GM19035 (cell line): ENCODE measurements around the gene KLHDC4.
"Not testable (repeated sequence)": the region's sequence is repeated elsewhere in the genome, so short reads cannot be mapped to it uniquely, and the experiment has no call there.

Experiments
- ATAC-seq: cut with Tn5 transposase; IDR thresholded peaks from one replicate; pipeline ENCODE4 v1.9.1; 2021; ENCODE audit not compliant: unreplicated experiment

Gene KLHDC4

DNA sequence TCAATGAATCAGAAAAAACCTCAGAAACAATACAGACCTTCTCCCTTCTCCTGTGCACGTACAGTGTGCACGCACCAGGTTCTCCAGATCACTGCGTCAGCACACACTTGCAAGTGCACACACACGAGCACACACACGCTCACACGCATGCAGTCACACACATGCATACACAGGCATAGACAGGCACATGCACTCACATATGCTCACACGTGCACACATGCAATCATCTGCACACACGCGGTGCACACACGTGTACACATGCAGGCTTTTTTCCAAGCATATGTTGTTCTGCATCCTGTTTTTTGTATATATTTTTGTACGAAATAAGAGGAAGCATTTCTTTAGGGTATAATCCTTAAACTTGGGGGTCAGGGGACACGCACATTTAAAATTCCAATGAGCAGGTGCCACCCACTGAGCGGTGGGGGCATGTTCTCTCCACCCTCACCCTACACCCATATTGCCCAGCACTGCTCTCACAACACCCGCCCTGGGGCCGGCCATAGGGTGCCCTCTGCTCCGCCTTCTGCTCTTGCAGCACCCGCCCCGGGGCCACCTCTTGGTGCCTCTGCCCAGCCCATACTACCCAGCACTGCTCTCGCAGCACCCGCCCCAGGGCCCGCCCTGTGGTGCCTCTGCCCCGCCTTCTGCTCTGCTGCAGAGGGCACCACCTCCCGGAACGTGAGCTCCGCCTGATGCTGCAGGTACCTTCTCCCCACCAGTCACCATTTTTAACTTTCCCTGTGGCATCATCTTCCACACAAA lies 20.9 kb downstream of the KLHDC4 start:
- ATAC-seq: no peak

DNA sequence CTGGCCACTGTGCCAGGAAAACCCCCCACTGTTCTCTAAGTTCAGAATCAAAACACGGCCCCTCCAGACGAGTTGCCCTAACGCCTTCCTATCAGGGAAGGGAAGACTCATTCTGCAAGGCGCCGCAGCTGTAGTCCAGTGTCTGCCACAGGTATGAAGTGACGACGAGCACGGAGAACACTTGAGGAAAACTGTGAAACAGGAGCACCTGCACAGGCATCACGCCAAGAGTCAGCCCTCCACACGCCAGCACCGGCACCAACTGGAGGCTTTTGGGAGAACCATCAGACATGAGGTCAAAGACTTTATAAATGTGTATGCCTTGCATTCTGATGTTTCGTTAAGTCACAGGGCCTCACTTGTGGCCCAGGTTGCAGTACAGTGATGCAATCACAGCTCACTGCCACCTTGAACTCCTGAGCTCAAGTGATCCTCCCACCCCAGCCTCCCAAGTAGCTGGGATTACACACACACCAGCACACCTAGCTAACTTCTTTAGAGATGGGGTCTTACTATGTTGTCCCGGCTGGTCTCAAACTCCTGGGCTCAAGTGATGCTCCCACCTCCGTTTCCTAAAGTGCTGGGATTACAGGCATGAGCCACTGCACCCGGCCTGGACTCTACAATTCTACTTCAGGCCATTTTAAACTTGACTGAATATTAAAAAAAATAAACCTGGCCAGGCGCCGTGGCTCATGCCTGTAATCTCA lies 22.9 kb downstream of the KLHDC4 start:
- no peak for ATAC-seq

DNA sequence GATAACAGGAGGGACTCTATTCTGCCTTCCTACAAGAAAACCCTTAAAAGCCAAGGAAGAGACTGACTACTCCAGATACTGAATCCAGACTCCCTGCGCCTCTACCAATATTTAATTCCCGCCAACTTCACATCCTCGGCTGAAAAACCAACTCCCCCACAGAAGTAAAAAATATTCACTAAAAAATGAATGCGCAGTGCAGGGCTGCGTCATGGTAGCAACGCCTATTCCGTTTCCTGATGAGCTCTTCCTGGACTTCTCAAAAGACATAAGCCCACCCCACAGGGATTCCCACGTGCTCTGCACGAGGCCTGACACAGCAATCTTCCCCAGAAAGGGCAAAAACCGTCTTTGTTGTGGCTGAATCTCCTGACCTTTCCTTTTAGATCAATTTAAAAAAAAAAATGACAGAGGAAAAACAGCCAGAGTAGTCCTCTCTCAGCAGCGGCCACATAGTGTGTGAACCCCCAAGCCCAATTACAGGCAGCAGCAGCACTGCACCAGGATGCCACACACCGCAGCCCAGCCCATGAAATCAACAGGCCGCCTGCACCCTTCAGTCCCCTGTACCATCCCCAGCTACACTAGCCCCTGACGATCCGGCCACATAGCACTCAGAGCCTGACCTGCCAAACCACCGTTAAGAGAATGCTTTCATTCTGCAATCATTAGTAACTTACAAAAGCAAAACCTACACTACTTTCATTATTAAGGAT lies 23.9 kb downstream of the KLHDC4 start:
- ATAC-seq: no peak

DNA sequence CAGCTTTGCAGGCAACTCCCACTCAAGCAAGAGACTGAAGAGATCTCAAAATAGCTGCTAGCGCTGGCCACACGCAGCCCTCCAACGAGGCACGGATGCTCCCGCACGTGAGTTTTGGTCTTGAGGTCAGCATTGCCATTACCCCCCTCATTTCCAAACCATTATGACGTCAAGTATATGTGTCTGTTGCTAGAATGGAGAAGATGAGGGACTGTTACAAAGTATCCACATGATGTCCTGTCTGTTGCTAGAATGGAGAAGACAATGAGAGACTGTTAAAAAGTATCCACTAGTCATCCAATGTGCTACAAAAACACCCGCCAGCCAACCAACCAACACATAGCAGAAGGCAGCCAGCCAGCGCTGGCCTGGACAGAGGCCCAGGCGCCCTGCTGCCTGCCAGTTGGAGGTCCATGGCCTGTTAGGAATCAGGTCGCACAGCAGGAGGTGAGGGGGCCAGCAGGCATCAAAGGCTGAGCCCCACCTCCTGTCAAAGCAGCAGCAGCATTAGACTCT lies 24.8 kb downstream of the KLHDC4 start:
- ATAC-seq: no peak

DNA sequence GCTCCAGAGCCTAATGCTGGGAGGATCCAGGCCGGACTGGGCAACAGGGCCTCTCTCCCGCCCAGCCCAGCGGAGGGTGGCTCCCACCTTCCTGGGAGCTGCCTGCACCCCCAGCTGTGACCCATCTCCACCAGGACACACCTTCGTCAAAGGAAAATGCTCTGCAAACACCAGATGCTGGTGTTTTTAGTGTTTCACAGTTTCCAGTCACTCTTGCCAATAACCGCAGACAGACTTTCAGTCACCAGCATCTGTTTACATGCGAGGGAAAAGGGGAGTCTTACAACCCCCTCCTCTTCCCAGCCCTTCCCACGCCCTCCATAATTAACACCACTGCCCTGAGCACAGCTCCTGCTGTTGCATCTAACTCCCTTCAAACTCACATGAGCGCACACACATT lies 25.3 kb downstream of the KLHDC4 start:
- no peak for ATAC-seq

DNA sequence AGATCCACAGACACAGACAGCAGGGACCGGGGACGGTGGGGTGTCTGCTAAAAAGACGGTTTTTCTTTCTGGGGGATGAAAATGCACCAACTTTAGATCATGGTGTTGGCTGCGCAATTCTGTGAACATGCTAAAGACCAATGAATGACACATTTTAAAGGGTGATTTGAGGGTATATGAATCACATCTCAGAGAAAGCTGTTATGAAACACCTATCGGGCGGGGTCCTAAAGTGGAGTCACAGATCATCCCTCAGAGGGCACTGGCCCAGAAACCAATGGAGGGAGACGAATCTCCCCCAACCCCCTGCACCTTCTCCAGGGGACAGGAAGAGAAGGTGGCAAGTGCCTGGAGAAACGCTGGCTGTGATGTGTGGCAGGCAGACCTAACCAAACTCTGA lies 26.0 kb downstream of the KLHDC4 start:
- no peak for ATAC-seq

DNA sequence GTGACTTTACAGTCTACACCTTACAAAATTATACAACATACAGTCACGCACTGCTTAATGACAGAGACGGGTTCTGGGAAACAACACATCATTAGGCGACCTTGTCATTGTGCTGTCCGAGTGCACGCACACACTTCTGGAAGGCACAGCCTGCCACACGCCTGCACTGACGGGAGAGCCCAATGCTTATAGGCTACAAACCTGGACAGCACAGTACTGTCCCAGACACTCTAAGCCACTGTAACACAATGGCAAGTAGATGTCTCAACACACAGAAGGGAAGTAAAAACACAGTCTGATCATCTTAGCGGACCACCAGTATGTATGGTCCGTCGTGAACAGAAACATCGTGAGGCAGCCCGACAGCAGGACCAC lies 29.8 kb downstream of the KLHDC4 start:
- no peak for ATAC-seq

DNA sequence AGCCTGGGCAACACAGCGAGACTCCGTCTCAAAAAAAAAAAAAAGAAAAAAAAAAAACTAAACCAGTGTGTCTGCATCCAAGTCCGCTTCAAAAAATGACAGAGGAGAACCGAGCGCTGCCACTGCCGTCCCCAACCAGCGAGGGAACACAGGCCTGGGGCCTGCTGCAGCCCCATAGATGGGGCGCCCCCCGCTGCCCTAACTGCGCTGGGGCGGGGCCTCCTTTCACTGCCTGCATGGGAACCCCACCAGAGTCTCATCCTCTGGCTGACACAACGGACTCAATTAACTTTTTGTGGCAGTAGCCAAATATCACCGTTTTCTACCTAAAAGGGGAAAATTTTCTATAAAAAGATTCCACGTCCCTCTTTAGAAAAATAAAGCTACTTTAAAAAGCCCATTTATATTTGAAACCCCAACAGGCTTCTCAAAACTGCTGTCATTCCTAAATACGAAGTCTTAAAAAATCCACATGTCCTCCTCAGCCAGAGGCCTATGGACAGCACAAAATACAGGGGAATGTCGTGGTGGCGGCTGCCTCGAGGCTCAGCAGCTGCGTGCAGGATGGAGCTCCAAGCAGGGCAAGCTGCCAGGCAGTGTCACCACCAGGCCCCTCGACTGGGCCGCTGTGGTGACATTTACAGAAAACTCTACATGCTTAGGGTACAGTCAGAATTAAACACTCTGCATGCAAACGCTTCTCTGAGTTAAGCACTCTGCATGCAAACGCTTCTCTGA lies 30.3 kb downstream of the KLHDC4 start:
- ATAC-seq: no peak

DNA sequence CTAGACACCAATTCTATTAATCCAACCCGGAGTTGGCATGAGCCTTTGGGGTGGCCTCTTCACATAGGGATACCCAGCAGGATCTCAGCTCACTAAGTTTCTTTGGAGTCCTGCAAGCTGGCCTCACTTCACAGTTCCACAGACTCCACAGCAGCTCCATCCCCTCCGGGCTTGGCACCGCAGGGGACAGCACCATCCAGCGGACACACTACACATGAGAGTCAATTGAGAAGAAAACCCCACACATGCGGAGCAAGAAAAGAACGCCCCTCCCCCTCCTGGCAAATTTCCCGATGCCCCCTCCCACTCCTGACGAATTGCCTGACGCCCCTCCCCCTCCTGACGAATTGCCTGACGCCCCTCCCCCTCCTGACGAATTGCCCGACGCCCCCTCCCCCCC lies 31.1 kb downstream of the KLHDC4 start:
- no peak for ATAC-seq

DNA sequence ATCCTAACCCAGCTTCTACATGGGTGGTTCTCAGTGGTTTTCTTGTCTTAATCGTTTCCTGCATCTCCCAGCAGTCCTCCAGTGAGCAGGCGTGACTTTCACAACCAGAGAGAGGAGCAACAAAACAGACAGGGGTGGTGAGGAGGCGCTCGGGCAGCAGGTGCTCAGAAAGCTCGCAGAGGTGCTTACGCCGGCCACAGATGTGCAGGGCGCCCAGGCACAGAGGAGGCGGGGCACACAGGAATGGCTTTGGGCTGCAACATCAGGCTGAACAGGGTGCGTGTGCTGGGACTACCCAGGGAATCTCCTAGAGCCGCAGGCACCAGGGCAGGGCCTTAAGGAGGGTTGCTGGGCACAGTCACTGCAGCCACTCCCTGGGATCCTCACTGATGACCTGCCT lies 32.6 kb downstream of the KLHDC4 start:
- no peak for ATAC-seq

DNA sequence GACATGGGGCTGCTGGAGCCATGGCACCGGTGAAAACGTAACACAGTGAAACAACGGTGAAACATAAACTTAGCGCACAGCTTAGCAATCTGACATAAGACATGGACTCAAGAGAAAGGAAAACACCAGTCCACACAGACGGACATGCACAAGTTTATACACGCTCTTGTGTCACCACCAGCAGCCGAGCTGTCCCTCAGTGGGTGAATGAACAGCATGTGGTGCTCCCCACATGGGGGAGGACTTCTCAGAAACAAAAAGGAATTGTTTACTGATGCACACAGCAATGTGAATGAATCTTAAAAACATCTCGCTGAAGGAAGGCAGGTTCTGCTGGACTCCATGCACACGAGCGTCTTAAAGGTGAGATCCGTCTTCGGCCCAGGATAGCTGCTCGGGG lies 34.2 kb downstream of the KLHDC4 start:
- ATAC-seq: no peak

DNA sequence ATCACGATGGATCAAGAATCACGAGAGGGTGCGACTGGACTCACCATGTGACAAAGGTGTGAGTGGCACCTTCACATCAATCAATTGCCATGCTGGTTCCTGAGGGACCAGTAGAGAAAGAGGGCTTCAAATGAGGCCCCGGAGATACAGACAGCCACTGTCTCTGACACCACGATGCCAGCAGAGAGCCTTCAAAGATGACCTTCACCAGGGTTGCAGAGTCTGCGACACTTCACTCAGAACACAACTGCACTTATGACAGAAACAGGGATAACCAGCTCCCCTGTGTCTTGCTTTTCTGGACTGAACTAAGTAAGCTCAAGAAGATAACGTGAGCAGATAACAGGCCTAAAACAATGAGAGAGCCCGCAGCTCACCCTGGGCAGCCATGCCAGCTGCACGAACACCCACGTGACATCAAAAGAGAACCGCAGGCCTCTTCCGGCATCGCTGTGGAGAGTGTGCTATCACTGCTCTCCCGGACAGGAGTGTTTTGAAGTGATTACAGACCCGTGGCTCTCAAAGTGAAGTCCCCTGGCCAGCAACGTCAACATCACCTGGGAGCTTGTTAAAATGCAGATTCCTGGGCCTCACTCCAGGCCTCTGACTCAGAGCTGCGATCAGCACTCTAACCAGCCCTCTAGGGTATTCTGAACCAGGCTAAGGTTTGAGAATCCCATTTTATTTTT lies 36.4 kb downstream of the KLHDC4 start:
- no peak for ATAC-seq

DNA sequence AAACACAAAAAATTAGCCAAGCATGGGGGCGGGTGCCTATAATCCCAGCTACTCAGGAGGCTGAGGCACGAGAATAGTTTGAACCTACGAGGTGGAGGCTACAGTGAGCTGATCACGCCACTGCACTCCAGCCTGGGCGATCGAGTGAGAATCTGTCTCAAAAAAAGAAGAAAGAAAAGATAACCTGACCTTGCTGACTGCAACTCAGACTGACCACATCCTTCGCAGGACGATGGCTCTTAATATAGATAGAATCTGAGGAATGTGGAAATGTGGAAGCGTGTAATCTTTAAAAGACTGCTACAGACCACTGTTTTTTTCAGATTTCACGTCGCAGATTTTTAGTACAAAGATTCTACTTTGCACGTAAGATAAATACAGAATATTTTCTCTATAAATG lies 37.8 kb downstream of the KLHDC4 start:
- ATAC-seq: no peak

DNA sequence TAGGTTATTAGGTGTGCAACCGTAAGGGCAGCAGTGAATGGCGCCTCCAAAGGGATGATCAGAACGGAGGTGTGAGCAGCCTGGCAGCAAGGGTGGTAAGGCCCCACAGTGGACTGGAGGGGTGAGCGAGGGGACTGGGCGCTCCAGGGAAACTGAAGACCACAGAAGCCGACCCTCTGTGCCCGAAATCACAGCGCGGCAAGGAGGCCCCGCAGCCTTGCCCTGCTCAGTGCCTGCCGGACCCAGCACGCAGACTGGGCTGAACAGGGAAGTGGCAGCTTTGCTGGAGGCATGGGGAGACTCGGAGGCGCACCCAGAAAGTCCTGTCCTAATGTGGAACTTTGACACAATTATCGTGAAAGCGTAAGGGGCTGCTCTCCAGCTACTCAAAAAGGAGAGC lies 38.4 kb downstream of the KLHDC4 start:
- no peak for ATAC-seq

DNA sequence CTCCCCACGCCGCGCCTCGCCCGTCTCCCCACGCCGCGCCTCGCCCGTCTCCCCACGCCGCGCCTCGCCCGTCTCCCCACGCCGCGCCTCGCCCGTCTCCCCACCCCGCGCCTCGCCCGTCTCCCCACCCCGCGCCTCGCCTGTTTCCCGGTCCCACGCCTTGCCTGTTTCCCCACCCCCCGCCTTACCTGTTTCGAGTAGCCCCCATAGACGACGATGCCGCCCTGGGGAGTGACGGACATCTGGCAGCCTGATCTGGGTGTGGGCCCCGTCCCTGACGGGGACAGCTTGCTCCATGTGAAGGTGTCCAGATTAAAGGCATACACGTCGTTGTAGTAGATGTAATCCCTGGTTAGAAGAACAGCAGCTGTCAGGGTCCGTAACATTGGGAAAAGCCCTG lies 39.2 kb downstream of the KLHDC4 start:
- not testable (repeated sequence) for ATAC-seq

DNA sequence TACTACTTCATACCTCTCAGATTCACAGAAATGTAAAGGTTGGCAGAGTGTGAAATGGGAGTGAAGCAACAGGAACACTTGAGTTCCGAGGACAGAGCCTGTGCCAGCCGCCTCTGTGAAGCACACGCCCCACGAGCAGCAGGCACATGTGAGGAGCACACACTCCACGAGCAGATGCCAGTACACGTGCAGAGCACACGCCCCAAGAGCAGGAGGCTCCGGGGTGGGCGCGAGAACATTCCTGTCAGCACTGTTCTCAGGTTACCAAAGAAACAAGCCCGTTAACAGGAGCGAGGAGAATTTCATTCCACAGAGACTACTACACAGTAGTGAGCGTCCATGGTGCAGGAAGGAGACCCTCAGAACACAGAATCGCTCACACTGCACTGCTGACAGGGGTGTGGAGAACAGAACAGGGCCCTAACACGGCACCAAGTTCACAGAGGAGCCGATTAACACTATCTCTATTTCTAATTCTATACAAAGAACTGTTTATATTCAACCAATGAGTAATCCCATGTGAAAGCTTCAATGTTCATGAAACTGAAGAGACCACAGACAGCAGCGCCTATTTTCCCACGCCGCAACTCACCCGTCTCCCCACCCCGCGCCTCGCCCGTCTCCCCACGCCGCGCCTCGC lies 40.1 kb downstream of the KLHDC4 start:
- ATAC-seq: no peak

DNA sequence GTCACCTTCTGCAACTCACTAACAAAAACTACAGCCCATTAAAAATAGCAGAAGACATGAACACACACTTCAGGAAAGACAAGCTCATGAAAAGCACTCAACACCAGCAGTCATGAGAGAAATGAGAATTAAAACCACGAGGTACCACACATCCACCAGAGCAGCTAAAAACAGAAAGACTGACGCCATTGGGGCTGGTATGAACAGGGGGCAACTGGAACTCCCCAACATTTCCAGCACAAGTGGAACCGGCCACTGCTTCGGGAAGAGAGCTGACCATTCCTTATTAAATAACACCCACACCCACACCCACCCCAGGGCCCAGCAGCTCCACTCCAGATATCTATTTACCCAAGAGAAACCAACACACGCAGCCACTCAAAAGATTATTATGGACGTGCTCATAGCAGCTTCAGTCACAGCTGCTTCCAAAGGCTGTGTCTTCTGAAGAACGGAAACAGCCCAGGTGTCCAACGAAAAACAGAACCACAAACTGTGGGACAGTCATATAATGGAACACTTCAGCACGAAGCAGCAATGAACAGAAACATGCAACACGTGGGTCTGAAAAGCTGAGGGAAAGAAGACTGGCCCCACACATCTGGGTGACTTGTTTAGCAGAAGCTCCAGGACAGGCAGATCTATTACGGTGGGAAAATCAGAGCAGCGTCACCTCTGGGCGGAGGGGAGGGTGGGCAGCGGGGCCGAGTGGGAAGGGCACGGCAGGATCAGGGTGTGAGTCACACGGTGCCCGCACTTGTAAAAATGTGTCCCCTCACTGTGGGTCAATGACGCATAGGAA lies 41.1 kb downstream of the KLHDC4 start:
- ATAC-seq: peak; percentile 41

DNA sequence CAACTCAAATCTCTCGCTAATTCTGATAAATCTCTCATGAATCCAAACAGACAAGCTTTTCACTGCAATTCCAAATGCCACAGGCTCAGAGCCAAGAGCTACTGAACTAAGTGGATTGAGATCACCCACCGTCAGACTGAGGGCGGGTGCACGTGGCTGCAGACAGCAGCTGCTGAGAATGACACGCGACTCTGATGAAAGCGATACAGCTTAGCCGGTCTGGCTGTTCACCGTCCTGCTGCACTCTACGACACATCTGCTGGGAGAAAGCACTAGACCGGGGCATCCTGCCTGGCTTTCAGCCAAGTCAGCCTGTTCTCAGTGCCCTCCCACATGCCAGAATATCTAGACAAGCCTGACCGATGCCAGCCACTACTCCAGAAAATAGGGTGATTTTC lies 42.6 kb downstream of the KLHDC4 start:
- no peak for ATAC-seq

DNA sequence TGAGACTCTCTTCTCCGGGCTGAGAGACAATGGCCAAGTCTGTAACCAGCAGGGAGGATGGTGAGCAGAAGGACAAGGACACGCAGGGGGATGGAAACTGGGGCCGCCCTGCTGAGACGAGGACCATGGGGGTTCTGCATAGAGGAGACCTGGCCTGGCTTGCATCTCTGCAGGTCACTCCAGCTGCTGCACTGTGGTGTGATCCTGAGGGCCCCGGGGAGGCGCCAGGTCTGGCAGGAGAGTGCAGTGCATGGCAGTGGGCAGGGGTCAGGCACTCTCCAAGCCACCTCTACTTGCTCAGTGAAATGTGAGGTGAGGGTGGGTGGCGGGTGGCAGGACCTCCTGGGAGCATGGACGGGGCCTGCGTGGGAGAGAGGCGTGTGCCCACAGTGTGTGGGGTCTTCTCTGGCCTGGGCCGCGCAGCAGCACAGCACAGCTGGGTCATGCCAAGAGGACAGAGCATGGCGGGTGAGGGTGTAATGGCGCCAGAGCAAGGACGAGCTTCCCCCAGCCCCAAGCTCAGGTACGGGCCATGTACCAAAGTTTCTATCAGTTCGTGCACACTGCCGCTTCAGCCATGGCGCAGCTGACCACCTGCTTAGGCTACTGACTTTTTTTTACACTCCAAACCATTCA lies 43.1 kb downstream of the KLHDC4 start:
- no peak for ATAC-seq
